Retina (tissue), 1 donor: ENCODE measurements around the gene LMAN2.
A peak's percentile ranks its signal among the peaks of the same experiment; 100 is the strongest.
"Not testable (repeated sequence)": the region's sequence is repeated elsewhere in the genome, so short reads cannot be mapped to it uniquely, and the experiment has no call there.

Experiments used
- DNase-seq: peaks from one replicate; pipeline ENCODE4 v3.0.0-alpha.2; 2016

LMAN2 gene

GRCh38 chr5:177325868-177326381 lies 25.5 kb downstream of the LMAN2 start:
- no peak for DNase-seq

- no peak for DNase-seq
Measured at GRCh38 chr5:177320879-177321278, 30.6 kb downstream of the LMAN2 start.

GRCh38 chr5:177319913-177320588 lies 31.4 kb downstream of the LMAN2 start:
- DNase-seq: no peak

- DNase-seq: peak; percentile 65
Measured at GRCh38 chr5:177317959-177318377, 33.5 kb downstream of the LMAN2 start.

GRCh38 chr5:177316005-177316404 lies 35.5 kb downstream of the LMAN2 start:
- DNase-seq: no peak

GRCh38 chr5:177315411-177315810 lies 36.1 kb downstream of the LMAN2 start:
- DNase-seq: no peak

GRCh38 chr5:177314376-177315342 lies 36.8 kb downstream of the LMAN2 start:
- no peak for DNase-seq

- DNase-seq: no peak
Measured at GRCh38 chr5:177313561-177314259, 37.8 kb downstream of the LMAN2 start.

GRCh38 chr5:177312649-177313181 lies 38.8 kb downstream of the LMAN2 start:
- no peak for DNase-seq

GRCh38 chr5:177311723-177312648 lies 39.5 kb downstream of the LMAN2 start, which contains the start of gene MXD3:
Gene MXD3 (minus strand): TSS chr5:177311898. CDS start chr5:177311830, 68 bp downstream.
- DNase-seq: peak; percentile 94

GRCh38 chr5:177311392-177311722 lies 40.1 kb downstream of the LMAN2 start:
- DNase-seq: peak; percentile 65

- peak; percentile 14 for DNase-seq
Measured at GRCh38 chr5:177310757-177311391, 40.6 kb downstream of the LMAN2 start.

- DNase-seq: no peak
Measured at GRCh38 chr5:177310332-177310731, 41.1 kb downstream of the LMAN2 start.

- peak; percentile 66 for DNase-seq
Measured at GRCh38 chr5:177309351-177310191, 41.9 kb downstream of the LMAN2 start.

GRCh38 chr5:177308740-177309139 lies 42.7 kb downstream of the LMAN2 start:
- no peak for DNase-seq

GRCh38 chr5:177307544-177308363 lies 43.7 kb downstream of the LMAN2 start:
- DNase-seq: no peak

GRCh38 chr5:177306674-177307543 lies 44.6 kb downstream of the LMAN2 start:
- no peak for DNase-seq

- not testable (repeated sequence) for DNase-seq
Measured at GRCh38 chr5:177306103-177306640, 45.3 kb downstream of the LMAN2 start.
